PFSK-1 (cell line): ENCODE measurements around the gene OR52B6.

Experiments used
- FOXP2 ChIP-seq: optimal IDR thresholded peaks from 2 replicates; pipeline ENCODE3; 2011; ENCODE audit warnings: borderline replicate concordance, control low read depth, inconsistent platforms; ENCODE audit not compliant: insufficient read depth; ENCODE audit errors: extremely low read length, extremely low read depth
- POLR2AphosphoS5 ChIP-seq: IDR thresholded peaks from 2 replicates; pipeline ENCODE4 v1.6.1; 2012; ENCODE audit warnings: low read depth, mild to moderate bottlenecking, control low read depth, low read length, moderate library complexity
- REST ChIP-seq, 2 experiments: IDR thresholded peaks; 2 replicates each; pipeline versions ENCODE4 v1.6.1 to v1.8.0; 2011 to 2012; ENCODE audit warnings: low read depth in 2 of 2, low read length in 2 of 2, control low read depth in 1 of 2, inconsistent platforms in 1 of 2, mild to moderate bottlenecking in 1 of 2, moderate library complexity in 1 of 2; ENCODE audit not compliant: insufficient read depth in 1 of 2
- SIN3A ChIP-seq: IDR thresholded peaks from 2 replicates; pipeline ENCODE4 v1.6.1; 2012; ENCODE audit warnings: mild to moderate bottlenecking, low read length, moderate library complexity, borderline replicate concordance; ENCODE audit not compliant: insufficient read depth
- TAF1 ChIP-seq: IDR thresholded peaks from 2 replicates; pipeline ENCODE4 v1.6.1; 2012; ENCODE audit warnings: low read length, control low read depth, borderline replicate concordance; ENCODE audit not compliant: insufficient read depth

The OR52B6 gene

GRCh38 chr11:5553343-5553742, 27.3 kb upstream of the OR52B6 start:
- no peak for TF ChIP-seq TAF1
- no peak for TF ChIP-seq POLR2AphosphoS5
- no peak for TF ChIP-seq SIN3A
- TF ChIP-seq REST (IDR thresholded peaks at IDR 0.05; ENCODE audit: insufficient read depth in 1 of 2, low read depth in 2 of 2, low read length in 2 of 2), result no peak
- TF ChIP-seq FOXP2, result no peak

- no peak for TF ChIP-seq TAF1
Observed at GRCh38 chr11:5556596-5557188, 24.0 kb upstream of the OR52B6 start.

- TF ChIP-seq REST (IDR thresholded peaks at IDR 0.05; ENCODE audit: insufficient read depth in 1 of 2, low read depth in 2 of 2, low read length in 2 of 2) (no peak), TAF1 (no peak), POLR2AphosphoS5 (no peak), FOXP2 (no peak), SIN3A (no peak)
Observed at GRCh38 chr11:5557751-5558150, 22.9 kb upstream of the OR52B6 start.

GRCh38 chr11:5564259-5565019, 16.2 kb upstream of the OR52B6 start:
- TF ChIP-seq FOXP2 (no peak), TAF1 (no peak), REST (IDR thresholded peaks at IDR 0.05; ENCODE audit: insufficient read depth in 1 of 2, low read depth in 2 of 2, low read length in 2 of 2) (no peak), SIN3A (no peak)

- TF ChIP-seq POLR2AphosphoS5 (no peak), FOXP2 (no peak), TAF1 (no peak), SIN3A (no peak), REST (IDR thresholded peaks at IDR 0.05; ENCODE audit: insufficient read depth in 1 of 2, low read depth in 2 of 2, low read length in 2 of 2) (no peak)
Observed at GRCh38 chr11:5574654-5575053, 6.0 kb upstream of the OR52B6 start.
